HG03039 (cell line): ENCODE results near the gene AKR1D1.
A peak's percentile ranks its signal among the peaks of the same experiment; 100 is the strongest.
"Not testable (repeated sequence)": the region's sequence is repeated elsewhere in the genome, so short reads cannot be mapped to it uniquely, and the experiment has no call there.

ENCODE experiments used
- ATAC-seq: cut with Tn5 transposase; IDR thresholded peaks from one replicate; pipeline ENCODE4 v1.9.1; 2021; ENCODE audit warnings: mild to moderate bottlenecking, moderate library complexity; ENCODE audit not compliant: unreplicated experiment

AKR1D1 gene

DNA sequence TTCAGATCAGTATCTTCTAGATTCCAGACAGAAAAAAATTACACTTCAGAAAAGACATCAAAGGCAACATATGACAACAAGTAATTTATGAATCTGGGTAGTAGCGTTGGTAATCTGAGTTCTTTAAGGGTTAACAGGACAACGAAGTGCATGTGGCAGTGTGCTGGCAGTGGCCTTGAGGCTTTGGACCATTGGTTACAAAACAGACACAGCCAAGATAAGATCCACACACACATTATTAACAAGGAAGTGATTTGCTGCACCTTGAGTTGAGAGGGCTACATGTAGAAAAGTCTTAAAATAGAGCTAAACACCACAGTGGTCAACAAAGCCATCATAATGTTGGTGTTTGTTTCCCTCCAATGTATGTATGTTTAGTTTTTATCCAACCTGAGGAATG is 40.6 kb downstream of the AKR1D1 start:
- ATAC-seq: no peak

- ATAC-seq: no peak
Measured at GRCh38 chr7:138120140-138120827, 44.0 kb downstream of the AKR1D1 start.

- no peak for ATAC-seq
Measured at GRCh38 chr7:138122162-138122561, 45.9 kb downstream of the AKR1D1 start.

- ATAC-seq: no peak
Measured at GRCh38 chr7:138125119-138125518, 48.9 kb downstream of the AKR1D1 start.

DNA sequence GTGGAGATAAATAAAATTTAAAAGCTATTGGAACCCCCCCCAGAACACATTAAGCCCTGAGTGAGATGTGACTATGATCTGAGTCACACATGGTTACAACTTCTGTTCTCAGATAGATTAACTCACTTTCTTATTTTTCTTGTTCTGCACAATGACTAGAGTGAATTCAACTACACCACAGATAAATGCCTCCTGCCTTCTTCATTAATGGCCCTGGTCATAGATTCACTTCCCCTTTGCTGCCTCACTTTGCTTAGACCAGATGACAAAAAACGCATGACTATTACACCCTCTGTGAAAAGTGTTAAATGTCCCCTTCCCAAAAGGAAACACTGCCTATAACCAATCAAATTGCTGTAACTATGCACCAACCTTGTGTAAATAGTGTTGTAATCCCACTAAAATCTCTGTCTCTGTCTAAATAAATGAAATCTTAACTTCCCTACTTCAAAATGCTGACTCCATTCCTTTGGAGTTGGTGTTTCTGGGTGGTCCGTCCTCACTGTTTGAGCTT is 49.4 kb downstream of the AKR1D1 start:
- no peak for ATAC-seq

GRCh38 chr7:138126928-138127327 is 50.7 kb downstream of the AKR1D1 start:
- no peak for ATAC-seq

DNA sequence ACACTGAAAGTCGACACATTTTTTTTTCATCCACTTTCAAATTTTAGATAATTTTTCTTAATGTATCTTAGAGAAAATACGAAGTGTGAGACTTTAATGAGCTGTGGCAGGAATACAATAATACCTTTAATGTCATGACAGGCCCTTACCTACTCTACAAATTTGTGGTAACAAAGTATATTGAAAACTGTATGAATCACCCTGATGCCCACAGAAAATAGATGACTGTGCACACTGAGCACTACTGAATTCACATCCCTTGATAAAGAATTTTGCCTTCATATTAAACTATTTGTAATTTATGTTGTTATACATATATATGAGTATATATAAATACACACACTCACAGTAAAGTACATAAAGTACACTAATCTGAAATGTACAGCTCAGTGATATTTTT is 51.7 kb downstream of the AKR1D1 start:
- ATAC-seq: no peak

DNA sequence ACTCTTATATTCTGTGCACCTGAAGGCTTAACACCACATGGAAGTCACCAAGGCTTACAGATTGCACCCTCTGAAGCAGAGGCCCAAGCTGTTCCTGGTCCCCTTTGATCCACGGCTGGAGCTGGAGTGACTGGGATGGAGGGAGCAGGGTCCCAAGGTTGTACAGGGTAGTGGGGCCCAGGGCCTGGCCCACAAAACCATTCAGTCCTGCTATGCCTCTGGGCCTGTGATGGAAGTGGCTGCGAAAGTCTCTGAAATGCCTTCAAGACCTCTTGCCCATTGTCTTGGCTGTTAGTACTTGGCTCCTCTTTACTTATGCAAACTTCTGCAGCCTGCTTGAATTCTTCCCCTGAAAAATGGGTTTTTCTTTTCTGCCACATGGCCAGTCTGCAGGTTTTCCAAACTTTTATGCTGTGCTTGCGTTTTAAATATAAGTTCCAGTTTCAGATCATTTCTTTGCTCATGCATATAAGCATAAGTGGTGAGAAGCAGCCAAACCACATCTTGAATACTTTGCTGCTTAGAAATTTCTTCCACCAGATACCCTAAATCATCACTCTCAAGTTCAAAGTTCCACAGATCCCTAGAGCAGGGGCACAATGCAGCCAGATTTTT is 53.4 kb downstream of the AKR1D1 start:
- no peak for ATAC-seq

GRCh38 chr7:138137423-138138171 is 61.3 kb downstream of the AKR1D1 start:
- ATAC-seq: peak; percentile 85

- peak; percentile 16 for ATAC-seq
Measured at GRCh38 chr7:138138244-138138643, 62.0 kb downstream of the AKR1D1 start.

DNA sequence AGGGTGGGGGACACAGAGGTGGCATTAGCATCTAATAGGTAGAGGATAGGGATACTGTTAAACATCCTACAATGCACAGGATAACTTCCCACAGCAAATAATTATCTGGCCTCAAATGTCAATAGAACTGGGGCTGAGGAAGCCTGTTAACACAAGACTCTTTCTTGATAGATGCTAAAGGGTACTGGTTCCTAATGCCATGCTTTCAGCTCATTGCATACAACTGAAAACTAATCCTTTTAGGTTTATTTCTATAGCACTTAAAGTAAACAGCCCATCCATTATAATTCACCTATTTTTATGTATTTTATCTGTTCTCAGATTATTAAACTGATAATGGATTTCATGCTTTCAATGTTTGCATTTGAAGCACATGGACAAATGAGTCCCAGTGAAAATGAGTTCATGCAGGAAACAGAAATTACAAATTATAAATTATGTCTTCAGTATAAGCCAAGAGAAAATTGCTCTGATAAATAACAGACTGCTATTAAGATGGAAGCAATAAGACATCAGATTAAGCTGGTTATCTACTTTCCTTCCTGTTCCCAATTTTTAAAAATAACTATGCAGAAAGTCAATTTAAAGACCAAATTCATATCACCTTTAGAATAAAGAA is 66.4 kb downstream of the AKR1D1 start:
- no peak for ATAC-seq

GRCh38 chr7:138144958-138145357 is 68.7 kb downstream of the AKR1D1 start:
- ATAC-seq: no peak

- ATAC-seq: not testable (repeated sequence)
Measured at GRCh38 chr7:138146221-138146620, 70.0 kb downstream of the AKR1D1 start.

DNA sequence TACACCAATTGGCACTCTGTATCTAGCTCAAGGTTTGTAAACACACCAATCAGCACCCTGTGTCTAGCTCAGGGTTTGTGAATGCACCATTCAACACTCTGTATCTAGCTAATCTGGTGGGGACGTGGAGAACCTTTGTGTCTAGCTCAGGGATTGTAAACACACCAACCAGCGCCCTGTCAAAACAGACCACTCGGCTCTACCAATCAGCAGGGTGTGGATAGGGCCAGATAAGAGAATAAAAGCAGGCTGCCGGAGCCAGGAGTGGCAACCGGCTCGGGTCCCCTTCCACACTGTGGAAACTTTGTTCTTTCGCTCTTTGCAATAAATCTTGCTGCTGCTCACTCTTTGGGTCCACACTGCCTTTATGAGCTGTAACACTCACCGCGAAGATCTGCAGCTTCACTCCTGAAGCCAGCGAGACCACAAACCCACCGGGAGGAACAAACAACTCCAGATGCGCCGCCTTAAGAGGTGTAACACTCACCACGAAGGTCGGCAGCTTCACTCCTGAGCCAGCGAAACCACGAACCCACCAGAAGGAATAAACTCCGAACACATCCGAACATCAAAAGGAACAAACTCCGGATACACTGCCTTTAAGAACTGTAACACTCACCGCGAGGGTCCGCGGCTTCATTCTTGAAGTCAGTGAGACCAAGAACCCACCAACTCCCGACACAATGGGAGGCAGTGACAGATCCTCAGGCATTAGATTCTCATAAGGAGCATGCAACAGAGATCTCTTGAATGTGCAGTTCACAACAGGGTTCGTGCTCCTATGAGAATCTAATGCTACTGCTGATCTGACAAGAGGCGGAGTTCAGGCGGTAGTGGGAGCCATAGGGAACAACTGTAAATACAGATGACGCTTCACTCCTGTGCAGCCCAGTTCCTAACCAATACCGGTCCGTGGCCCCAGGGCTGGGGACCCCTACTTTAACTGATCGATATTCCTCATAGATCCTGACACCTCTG is 70.8 kb downstream of the AKR1D1 start:
- not testable (repeated sequence) for ATAC-seq

GRCh38 chr7:138151731-138152577 is 75.7 kb downstream of the AKR1D1 start:
- no peak for ATAC-seq

DNA sequence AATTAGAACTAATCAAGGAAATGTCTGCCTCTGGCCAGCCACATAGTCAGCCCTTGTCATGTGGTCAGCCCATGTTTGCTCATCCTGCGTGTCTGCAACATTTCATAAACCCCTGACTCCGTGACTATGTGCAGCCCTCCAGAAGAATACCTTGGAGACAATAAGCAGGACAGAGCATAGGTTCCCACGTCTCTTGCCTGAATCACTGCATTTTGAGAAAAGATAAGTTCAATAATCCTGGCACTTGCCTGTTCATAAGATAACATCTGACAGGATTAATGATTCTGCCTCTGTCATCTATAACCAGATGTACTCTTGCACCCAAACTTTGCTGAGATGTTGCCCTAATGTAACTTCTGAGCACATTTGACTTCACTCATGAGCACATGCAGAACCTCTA is 78.4 kb downstream of the AKR1D1 start:
- no peak for ATAC-seq

- ATAC-seq: no peak
Measured at GRCh38 chr7:138157702-138158101, 81.4 kb downstream of the AKR1D1 start.

- ATAC-seq: no peak
Measured at GRCh38 chr7:138158739-138159528, 82.7 kb downstream of the AKR1D1 start.
